ENCODE data around the gene ANKLE1.

DNA sequence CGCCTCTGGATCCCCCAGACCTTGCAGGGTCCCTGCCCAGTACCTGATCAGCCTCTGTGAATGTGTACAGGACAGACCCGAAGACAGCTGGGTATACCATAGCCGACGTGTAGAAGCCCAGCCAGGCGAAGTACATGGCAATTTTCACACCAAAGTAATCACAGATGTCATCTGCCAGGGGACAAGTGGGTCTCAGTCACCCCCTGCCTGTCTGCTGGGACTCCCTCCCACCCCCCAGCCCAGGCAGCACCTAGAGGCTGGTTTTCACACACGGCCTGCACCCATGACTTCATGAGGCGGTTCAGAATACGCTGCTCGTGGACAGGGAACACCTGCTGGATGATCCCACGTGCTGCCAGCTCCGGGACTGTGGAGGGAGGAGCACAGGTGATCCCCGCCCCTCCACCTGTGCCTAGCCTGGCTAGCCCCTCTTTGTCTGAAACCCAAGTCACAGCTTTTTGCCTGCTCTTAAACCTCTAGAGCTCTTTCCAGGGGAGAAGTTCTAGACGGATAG is 49.4 kb downstream of the ANKLE1 start:
- TF ChIP-seq CSDC2 (CRISPR knock-in tag; IDR thresholded peaks at IDR 0.05) (no peak), RARB (CRISPR knock-in tag; IDR thresholded peaks at IDR 0.05) (no peak), ZFP30 (CRISPR knock-in tag; IDR thresholded peaks at IDR 0.05) (no peak)
- TF ChIP-seq, protein P1, sequence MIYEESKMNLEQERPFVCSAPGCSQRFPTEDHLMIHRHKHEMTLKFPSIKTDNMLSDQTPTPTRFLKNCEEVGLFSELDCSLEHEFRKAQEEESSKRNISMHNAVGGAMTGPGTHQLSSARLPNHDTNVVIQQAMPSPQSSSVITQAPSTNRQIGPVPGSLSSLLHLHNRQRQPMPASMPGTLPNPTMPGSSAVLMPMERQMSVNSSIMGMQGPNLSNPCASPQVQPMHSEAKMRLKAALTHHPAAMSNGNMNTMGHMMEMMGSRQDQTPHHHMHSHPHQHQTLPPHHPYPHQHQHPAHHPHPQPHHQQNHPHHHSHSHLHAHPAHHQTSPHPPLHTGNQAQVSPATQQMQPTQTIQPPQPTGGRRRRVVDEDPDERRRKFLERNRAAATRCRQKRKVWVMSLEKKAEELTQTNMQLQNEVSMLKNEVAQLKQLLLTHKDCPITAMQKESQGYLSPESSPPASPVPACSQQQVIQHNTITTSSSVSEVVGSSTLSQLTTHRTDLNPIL (CRISPR knock-in tag; IDR thresholded peaks at IDR 0.05; ENCODE audit: low read depth): no peak
